Sciatic nerve (tissue), 2 donors: ENCODE results near the gene RAB27A. TPM values are rescaled to one million over a fixed set of nuclear protein-coding genes. Genes with fewer than 3 reads are reported as not detected.
"Not testable (repeated sequence)": the region's sequence is repeated elsewhere in the genome, so short reads cannot be mapped to it uniquely, and the experiment has no call there.

ENCODE experiments used
- ATAC-seq: fragments of 200-7000 bp; cut with Tn5 transposase; one replicate; pipeline ENCODE4 v1.9.1; 2020; ENCODE audit warnings: mild to moderate bottlenecking, moderate library complexity
- DNase-seq: peaks from one replicate; pipeline ENCODE4 v3.0.0-alpha.2; 2020; ENCODE audit warnings: low spot score
- intact Hi-C: fragments of 100-400 bp; cut with DNase I; formaldehyde crosslinking; loops from one replicate; pipeline ENCODE4 v1.14.2; 2022
- total RNA-seq: library from RNA; stranded (reverse); fragmentation: NEBNext Ultra II Directional; extraction: Animal tissue kit (Norgen Biotek cat#: 25700); gene quantifications from one replicate; pipeline ENCODE4 v1.2.1, GENCODE V29; 2021
- donor health status: DM: no; HTN: no; CAD: no.
- donor health status: DM: no; HTN: no; CAD: no.

The RAB27A gene
- total RNA-seq: 27.6 TPM

DNA sequence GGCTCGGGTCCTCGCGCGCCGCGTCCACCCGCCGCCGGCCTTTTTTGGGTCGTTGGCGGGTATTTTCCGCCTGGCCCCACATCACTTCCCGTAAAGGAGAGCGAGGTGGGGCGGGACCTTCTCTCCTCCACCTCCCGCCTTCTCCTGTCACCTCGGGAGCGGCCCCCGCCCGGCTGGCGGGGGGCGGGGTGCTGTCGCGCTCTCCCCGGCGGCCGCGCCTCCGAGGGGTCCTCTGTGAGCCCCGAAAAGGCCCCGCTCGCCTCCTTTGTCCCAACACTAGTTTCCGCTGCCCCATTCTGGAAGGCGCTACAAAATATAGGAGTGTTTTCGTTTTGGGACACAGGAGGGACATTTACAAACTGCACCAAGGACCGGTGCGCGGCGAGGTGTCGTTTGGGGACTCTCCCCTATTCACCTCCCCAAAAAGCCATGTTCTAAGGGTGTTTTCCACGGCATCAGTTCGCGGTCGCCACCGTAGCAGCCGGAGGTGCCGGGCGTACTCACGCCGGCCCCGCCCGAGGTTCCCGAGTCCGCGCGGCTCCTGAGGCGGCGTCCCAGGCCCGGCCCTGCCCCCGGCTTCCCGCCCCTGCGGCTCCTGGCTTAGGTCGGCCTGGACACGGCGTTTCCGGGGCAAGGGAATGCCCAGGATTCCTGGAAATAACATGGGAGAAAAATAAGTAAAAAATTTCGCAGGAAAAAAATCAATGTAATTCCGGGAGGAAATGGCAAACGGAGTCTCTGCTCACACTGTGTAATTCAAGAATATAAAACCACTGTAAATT lies at the start of gene RAB27A:
RAB27A (minus strand) TSS at position 68 of the 782 bp plus-strand sequence. CDS start 54,879 bp downstream, outside the sequence.
- intact Hi-C loops: loop anchor here (5.0 kb wide), 1 partner anchor 73 kb away; no protein-coding TSS in a partner anchor
- peak; percentile 92 for ATAC-seq
- peak; percentile 75 for DNase-seq

DNA sequence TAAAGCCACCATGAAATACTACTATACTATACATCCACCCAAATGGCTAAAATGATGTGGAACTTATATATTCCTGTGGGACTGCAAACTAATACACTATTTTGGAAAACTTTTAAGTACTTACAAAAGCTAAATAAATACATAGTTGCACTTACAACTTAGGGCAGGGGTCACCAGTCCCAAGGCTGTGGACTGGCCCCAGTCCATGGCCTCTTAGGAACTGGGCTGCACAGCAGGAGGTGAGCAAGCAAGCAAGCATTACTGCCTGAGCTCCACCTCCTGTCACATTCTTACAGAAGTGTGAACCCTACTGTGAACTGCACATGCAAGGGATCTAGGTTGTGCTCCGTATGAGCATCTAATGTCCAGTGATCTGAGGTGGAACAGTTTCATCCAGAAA lies 47.5 kb upstream of the RAB27A start:
- no peak for ATAC-seq
- DNase-seq: no peak
- intact Hi-C loops: no loop called here

DNA sequence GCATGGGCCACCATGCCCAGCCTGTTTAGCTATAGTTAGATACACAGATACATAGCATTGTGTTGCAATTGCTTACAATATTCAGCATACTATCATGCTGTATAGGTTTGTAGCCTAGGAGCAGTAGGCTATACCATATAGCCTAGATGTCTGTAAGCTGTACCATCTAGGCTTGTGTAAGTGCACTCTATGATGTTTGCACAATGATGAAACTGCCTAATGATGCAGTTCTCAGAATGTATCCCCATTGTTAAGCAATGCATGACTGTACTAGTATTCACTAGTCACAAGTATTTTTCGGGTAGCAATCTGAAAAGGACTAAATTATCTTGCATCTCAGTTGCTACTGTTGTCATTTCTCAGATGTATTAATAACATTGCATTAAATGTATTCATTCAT lies 45.4 kb upstream of the RAB27A start:
- ATAC-seq: no peak
- intact Hi-C loops: no loop called here

GRCh38 chr15:55334371-55334770 lies 44.8 kb upstream of the RAB27A start:
- no peak for ATAC-seq
- no peak for DNase-seq
- intact Hi-C loops: no loop called here

More for the DNA sequence above, 45.4 kb upstream of the RAB27A start:
- DNase-seq: no peak

- DNase-seq (no peak), ATAC-seq (no peak)
- intact Hi-C loops: no loop called here
Observed at GRCh38 chr15:55327387-55327786, 37.8 kb upstream of the RAB27A start.

GRCh38 chr15:55322467-55322866 lies 32.9 kb upstream of the RAB27A start:
- ATAC-seq: no peak
- DNase-seq: no peak
- intact Hi-C loops: no loop called here

GRCh38 chr15:55320963-55321362 lies 31.4 kb upstream of the RAB27A start:
- intact Hi-C loops: no loop called here
- ATAC-seq (no peak), DNase-seq (no peak)

DNA sequence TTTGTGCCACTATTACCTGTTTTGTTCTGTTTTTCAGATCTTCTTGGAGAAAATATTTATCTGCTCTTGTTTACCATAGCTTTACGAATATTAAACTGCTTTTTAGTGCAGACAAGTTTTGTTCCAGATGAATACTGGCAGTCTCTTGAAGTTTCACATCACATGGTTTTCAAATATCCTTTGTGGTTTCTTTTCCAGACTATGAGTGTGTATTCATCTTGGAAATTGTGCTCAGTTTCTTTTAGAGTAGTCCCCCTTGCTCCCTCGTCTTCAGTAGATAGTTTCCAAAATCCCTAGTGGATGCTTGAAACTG lies 30.6 kb upstream of the RAB27A start:
- no peak for ATAC-seq
- intact Hi-C loops: no loop called here
- DNase-seq: no peak

GRCh38 chr15:55319537-55320237 lies 30.1 kb upstream of the RAB27A start:
- ATAC-seq: peak; percentile 64
- intact Hi-C loops: no loop called here
- DNase-seq: no peak

- intact Hi-C loops: no loop called here
- DNase-seq (peak; percentile 89), ATAC-seq (peak; percentile 98)
Observed at GRCh38 chr15:55318588-55319494, 29.2 kb upstream of the RAB27A start, which contains the start of the genes PIGB and PIGBOS1. Gene PIGB, plus strand, starts transcription at chr15:55319222. Its CDS starts 29 bp downstream, at chr15:55319251. Gene PIGBOS1, minus strand, starts transcription at chr15:55319123. Its CDS starts 1,331 bp downstream, at chr15:55317792.

- DNase-seq, intact Hi-C loops, ATAC-seq: not testable (repeated sequence)
Observed at GRCh38 chr15:55302801-55303200, 13.2 kb upstream of the RAB27A start.

DNA sequence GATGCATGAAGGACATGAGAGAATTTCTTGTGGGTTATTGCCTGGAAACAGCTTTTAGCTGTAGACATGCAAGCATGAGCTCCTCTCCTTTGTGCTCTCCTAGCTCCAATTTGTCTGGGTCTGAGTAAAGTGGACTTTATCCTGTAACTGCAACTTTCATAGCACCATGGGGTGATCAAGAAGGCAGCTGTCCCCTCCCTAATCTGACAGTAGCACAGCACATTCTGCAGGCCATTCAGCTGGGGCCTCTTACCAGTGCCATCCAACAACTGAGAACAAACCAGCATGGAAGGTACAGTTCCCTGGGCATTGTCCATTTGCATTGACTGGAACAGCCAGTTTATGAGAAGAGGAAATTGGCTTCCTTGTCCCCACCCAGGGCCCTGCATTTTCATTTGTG lies 7.7 kb upstream of the RAB27A start:
- ATAC-seq: no peak
- DNase-seq: no peak
- intact Hi-C loops: no loop called here

DNA sequence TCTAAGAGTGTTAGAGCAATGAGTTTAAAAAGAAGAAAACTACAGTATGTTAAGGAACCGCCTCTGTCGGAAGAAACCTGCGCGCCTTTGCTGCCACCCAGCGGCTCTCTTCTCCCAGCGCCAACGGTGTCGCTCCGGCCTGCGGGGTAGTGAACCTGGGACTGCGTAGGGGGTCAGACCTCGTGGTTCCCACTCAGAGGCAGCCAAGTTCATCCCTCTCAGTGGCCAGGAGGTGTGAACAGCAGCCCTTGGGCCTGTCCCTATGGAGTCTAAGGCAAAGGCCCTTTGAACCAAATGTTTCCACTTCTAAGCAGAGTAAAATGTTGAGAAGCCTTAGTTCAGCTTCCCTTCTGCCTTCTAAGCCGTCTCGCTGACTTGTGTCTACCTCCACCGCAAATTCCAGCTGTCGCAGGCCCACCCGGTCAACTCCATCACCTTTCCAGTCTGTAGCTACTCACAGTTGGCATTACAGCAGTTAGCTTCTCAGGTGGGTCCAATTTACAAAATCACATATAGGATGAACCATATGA lies 980 bp upstream of the RAB27A start:
- peak; percentile 96 for ATAC-seq
- intact Hi-C loops: no loop called here
- DNase-seq: peak; percentile 90

DNA sequence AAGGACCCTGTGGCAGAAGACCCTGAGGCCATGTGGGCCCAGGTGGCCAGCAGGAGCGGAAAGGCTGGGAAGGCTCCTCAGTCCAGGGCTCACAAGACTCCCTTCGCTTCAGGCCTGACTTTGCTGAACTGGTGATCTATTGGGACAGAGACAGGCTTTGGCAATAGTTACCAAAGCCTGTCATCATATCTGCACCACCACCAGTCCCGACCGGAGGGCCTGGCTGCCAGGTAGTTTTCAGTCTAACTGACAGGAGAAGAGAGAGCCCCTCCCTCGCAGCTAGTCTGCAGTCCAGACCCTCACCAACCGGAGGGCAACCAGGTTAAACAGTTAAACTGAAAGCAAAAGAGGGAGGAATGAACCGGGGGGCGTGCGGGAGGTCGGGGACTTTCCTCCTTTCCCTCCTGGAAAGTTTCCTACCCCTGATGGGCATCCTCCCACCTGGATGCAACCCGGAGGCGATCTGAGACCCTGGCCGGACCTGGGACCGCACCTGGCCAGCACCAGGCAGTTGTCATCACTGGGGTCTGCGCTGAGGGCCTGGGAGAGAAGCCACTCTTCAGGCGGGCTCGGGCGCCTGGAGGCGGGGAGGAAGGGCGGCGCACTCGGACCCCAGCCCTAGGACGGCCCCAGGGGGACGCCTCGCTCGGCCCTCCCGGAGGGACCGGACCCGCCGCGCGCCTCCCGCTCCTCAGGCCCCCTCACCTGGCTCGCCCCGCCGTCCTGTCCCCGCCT lies 435 bp downstream of the RAB27A start:
- DNase-seq (peak; percentile 59), ATAC-seq (peak; percentile 61)
- intact Hi-C loops: loop anchor here (5.0 kb wide), 1 partner anchor 72 kb away; no protein-coding TSS in a partner anchor

DNA sequence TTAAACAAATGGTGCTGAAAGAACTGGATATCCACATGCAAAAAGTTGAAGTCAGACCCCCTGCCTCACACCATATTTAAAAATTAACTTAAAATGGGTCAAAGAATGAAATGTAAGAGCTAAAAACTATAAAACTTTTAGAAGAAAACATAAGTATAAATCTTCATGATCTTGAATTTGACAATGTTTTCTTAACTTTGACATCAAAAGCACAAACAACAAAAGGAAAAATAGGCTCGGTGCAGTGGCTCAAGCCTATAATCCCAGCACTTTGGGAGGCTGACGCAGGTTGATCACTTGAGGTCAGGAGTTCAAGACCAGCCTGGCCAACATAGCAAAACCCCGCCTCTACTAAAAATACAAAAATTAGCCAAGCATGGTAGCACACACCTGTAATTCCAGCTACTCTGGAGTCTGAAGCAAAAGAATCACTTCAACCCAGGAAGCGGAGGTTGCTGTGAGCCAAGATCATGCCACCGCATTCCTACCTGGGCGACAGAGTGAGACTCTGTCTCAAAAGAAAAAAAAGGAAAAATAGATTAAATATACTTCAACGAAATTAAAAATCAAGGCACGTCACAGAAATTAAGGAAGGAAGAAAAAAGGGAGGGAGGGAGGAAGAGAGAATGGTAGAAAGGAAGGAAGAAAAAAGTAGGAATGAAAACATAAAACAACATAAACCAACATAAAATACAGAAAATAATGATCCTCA lies 1.5 kb downstream of the RAB27A start:
- intact Hi-C loops: loop anchor here (5.0 kb wide), 1 partner anchor 71 kb away; no protein-coding TSS in a partner anchor
- ATAC-seq (no peak), DNase-seq (no peak)

DNA sequence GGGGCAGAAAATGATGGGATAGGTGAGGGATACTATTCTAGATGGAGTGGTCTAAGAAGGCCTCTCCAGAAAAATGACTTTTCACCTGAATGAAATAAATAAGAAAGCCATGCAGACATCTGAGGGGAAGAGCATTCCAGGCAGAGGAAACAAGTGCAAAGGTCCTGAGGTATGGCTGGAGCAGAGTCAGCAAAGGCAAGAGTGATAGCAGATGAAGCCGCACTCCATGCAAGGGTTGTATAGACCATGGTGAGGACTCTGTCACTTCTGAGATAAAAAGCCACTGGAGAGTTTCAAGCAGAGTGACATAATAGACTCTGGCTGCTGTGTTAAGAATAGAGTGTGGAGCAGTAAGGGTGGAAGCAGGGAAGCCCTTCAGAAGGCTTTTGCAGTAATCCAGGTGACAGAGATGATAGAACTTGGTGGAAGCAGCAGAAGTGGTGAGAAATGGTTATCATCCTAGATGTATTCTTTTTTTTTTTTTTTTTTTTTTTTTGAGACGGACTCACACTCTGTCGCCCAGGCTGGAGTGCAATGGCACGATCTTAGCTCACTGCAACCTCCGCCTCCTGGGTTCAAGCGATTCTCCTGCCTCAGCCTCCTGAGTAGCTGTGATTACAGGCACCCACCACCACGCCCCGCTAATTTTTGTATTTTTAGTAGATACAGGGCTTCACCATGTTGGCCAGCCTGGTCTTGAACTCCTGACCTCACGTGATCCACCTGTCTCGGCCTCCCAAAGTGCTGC lies 3.0 kb downstream of the RAB27A start:
- intact Hi-C loops: loop anchor here (5.0 kb wide), 1 partner anchor 69 kb away; no protein-coding TSS in a partner anchor
- not testable (repeated sequence) for DNase-seq, ATAC-seq

GRCh38 chr15:55284426-55284825 lies 5.2 kb downstream of the RAB27A start:
- intact Hi-C loops: no loop called here

More at GRCh38 chr15:55284426-55284825, 5.2 kb downstream of the RAB27A start:
- ATAC-seq (no peak), DNase-seq (no peak)
